ENCODE data around the gene CPM.

The CPM gene

GRCh38 chr12:68806488-68807237 is 126.3 kb downstream of the CPM start:
- Histone ChIP-seq H3K79me2 (ENCODE audit: insufficient read depth, low read length) (peaks cover 31% of the 10 kb centered on the region), H3K9me2 (replicated peaks; ENCODE audit: insufficient read depth, low read length) (no peaks in the 10 kb centered on the region), H3F3A (ENCODE audit: insufficient read depth) (peaks cover 32% of the 10 kb centered on the region), H3K27ac (ENCODE audit: low read depth, low read length) (peak overlapping the region; percentile 98), H4K20me1 (ENCODE audit: low read depth, low read length) (0 out of 2 replicates have a peak, but pooled peaks cover 3% of the 10 kb centered on the region), H3K4me2 (ENCODE audit: low read depth, low read length, poor library complexity, severe bottlenecking) (peak overlapping the region; percentile 69), H3K9ac (ENCODE audit: low read length) (peak overlapping the region; percentile 100), H3K27me3 (ENCODE audit: low read length) (no peaks in the 10 kb centered on the region), H3K9me3 (ENCODE audit: insufficient read depth, low read length) (no peaks in the 10 kb centered on the region), H3K36me3 (ENCODE audit: low read length) (peaks cover 13% of the 10 kb centered on the region), H2AFZ (ENCODE audit: low read depth, low read length, severe bottlenecking) (peak overlapping the region; percentile 70), H3K4me3 (ENCODE audit: insufficient read depth, low read length, poor library complexity, severe bottlenecking) (peak overlapping the region; percentile 53)
- TF ChIP-seq CTCF (IDR thresholded peaks at IDR 0.05; ENCODE audit: insufficient read depth, low read length, poor library complexity, severe bottlenecking) (no peak), EZH2phosphoT487 (conservative IDR thresholded peaks at IDR 0.05; ENCODE audit: low read length) (no peak)

- Histone ChIP-seq H3K36me3 (ENCODE audit: low read length) (peaks cover 9% of the 10 kb centered on the region), H3K4me2 (ENCODE audit: low read depth, low read length, poor library complexity, severe bottlenecking) (no peak overlapping the region), H3K9me3 (ENCODE audit: insufficient read depth, low read length) (no peaks in the 10 kb centered on the region), H3K9me2 (replicated peaks; ENCODE audit: insufficient read depth, low read length) (no peaks in the 10 kb centered on the region), H3K79me2 (ENCODE audit: insufficient read depth, low read length) (peaks cover 22% of the 10 kb centered on the region), H3F3A (ENCODE audit: insufficient read depth) (peaks cover 32% of the 10 kb centered on the region), H2AFZ (ENCODE audit: low read depth, low read length, severe bottlenecking) (no peak overlapping the region), H3K4me3 (ENCODE audit: insufficient read depth, low read length, poor library complexity, severe bottlenecking) (no peak overlapping the region), H3K27ac (ENCODE audit: low read depth, low read length) (peak overlapping the region; percentile 98; the same call in 1 of the 2 replicates), H3K9ac (ENCODE audit: low read length) (no peak overlapping the region), H3K27me3 (ENCODE audit: low read length) (no peaks in the 10 kb centered on the region), H4K20me1 (ENCODE audit: low read depth, low read length) (0 out of 2 replicates have a peak, but pooled peaks cover 3% of the 10 kb centered on the region)
- no peak for TF ChIP-seq CTCF (IDR thresholded peaks at IDR 0.05; ENCODE audit: insufficient read depth, low read length, poor library complexity, severe bottlenecking)
- no peak for TF ChIP-seq EZH2phosphoT487 (conservative IDR thresholded peaks at IDR 0.05; ENCODE audit: low read length)
Measured at GRCh38 chr12:68805592-68806120, 127.3 kb downstream of the CPM start.

- Histone ChIP-seq H3K9me3 (ENCODE audit: insufficient read depth, low read length) (no peaks in the 10 kb centered on the region), H4K20me1 (ENCODE audit: low read depth, low read length) (0 out of 2 replicates have a peak, but pooled peaks cover 3% of the 10 kb centered on the region), H3K79me2 (ENCODE audit: insufficient read depth, low read length) (peaks cover 19% of the 10 kb centered on the region), H3K9ac (ENCODE audit: low read length) (no peak overlapping the region), H3K4me2 (ENCODE audit: low read depth, low read length, poor library complexity, severe bottlenecking) (no peak overlapping the region), H3K36me3 (ENCODE audit: low read length) (peaks cover 9% of the 10 kb centered on the region), H3K9me2 (replicated peaks; ENCODE audit: insufficient read depth, low read length) (no peaks in the 10 kb centered on the region), H3K27ac (ENCODE audit: low read depth, low read length) (peak overlapping the region; percentile 39), H3F3A (ENCODE audit: insufficient read depth) (peaks cover 32% of the 10 kb centered on the region), H2AFZ (ENCODE audit: low read depth, low read length, severe bottlenecking) (no peak overlapping the region), H3K4me3 (ENCODE audit: insufficient read depth, low read length, poor library complexity, severe bottlenecking) (no peak overlapping the region), H3K27me3 (ENCODE audit: low read length) (no peaks in the 10 kb centered on the region)
- TF ChIP-seq CTCF (IDR thresholded peaks at IDR 0.05; ENCODE audit: insufficient read depth, low read length, poor library complexity, severe bottlenecking) = no peak
- no peak for TF ChIP-seq EZH2phosphoT487 (conservative IDR thresholded peaks at IDR 0.05; ENCODE audit: low read length)
Measured at GRCh38 chr12:68804657-68805591, 128.0 kb downstream of the CPM start.

Measured in SU-DHL-6 (cell line).